ENCODE results near the gene RAD9A.

Gene RAD9A

DNA sequence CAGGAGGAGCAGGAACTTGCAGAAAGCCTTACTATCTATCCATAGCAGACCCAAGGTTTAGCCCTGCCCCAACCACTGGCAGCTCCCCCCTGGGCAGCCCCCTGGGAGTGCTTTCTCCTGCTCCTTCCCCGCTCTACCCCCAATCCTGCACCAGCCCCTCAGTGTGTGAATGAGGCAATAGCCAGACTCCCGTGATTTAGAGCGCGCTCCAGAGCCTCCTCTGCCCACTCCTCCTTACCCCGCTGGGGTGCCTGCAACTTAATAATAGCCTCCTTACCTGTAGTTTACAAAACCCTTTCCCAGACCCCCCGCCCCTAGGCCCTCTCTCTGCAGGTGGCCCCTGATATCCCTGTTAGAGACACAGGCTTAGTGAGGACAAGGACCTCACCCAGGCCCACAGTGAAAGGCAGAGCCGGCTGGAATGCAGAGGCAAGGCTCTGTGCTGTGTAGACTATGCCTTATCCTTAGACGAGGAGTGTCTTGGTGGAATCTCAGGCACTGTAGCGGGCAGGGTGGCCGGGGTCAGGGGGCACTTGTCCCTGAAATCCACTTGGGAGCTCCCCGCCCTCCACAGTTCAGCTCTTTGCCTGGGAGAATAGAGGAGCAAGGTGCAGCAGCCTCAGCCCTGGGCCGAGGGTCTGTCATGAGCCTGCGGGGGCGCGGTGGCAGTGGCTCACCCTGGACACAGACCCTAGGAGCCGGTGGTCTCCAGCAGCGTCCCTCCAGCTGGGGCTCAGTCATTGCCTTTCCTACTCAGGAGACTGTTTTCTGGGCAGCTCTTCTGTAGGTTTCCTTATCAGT, 19.4 kb downstream of the RAD9A start:
- TF ChIP-seq MYC (IDR thresholded peaks at IDR 0.05; ENCODE audit: low read depth, low read length) = no peak
- TF ChIP-seq, protein P1, sequence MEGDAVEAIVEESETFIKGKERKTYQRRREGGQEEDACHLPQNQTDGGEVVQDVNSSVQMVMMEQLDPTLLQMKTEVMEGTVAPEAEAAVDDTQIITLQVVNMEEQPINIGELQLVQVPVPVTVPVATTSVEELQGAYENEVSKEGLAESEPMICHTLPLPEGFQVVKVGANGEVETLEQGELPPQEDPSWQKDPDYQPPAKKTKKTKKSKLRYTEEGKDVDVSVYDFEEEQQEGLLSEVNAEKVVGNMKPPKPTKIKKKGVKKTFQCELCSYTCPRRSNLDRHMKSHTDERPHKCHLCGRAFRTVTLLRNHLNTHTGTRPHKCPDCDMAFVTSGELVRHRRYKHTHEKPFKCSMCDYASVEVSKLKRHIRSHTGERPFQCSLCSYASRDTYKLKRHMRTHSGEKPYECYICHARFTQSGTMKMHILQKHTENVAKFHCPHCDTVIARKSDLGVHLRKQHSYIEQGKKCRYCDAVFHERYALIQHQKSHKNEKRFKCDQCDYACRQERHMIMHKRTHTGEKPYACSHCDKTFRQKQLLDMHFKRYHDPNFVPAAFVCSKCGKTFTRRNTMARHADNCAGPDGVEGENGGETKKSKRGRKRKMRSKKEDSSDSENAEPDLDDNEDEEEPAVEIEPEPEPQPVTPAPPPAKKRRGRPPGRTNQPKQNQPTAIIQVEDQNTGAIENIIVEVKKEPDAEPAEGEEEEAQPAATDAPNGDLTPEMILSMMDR (IDR thresholded peaks at IDR 0.05; ENCODE audit: low read depth, low read length) = peak; percentile 29
- no peak overlapping the region for H3K4me3 ChIP-seq (ENCODE audit: low read depth, low read length)
- DNase-seq (ENCODE audit: low read depth) = no peak

- TF ChIP-seq, protein P1 (IDR thresholded peaks at IDR 0.05; ENCODE audit: low read depth, low read length) = no peak
- TF ChIP-seq POLR2A (IDR thresholded peaks at IDR 0.05; ENCODE audit: extremely low read depth, insufficient read length) (no peak), MYC (IDR thresholded peaks at IDR 0.05; ENCODE audit: low read depth, low read length) (no peak)
- TF ChIP-seq, protein P2, sequence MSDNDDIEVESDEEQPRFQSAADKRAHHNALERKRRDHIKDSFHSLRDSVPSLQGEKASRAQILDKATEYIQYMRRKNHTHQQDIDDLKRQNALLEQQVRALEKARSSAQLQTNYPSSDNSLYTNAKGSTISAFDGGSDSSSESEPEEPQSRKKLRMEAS (IDR thresholded peaks at IDR 0.05; ENCODE audit: low read depth, low read length) = no peak
- no peak for DNase-seq (ENCODE audit: low read depth)
- no peak overlapping the region for H3K4me3 ChIP-seq (ENCODE audit: low read depth, low read length)
Measured at GRCh38 chr11:67411785-67412152, 20.0 kb downstream of the RAD9A start.

DNA sequence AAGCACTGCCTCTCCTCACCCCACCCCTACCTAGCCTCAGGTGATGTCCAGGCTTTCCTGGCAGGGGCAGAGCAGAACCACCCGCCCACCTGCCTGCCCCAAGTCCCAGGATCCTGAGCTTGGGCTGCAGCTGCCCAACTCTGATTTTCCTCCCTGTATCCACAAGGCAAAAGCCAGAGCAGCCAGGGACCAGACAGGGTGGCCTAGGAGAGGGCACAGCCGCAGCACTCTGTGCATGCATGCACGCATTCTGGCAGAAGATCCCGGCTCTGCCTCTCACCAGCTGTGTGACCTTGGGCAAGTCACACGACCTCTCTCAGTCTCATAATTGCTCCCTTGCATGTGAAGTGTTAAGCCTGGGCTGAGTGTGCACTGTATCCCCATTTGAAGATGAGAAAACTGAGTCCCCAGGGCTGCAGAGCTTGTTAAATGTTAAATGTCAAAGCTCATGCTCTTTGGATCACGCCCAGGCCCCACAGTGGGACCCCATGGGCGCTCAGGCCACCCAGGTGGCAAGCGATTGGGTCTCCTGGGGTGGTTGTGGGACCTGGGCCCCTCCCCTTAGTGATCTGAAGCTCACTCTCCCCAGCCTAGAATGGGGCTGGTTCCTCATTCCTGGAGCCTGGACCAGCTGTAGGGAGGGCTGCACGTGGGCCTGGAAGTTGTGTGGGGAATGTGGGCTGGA, 20.9 kb downstream of the RAD9A start:
- H3K4me3 ChIP-seq (ENCODE audit: low read depth, low read length) = no peak overlapping the region
- DNase-seq (ENCODE audit: low read depth) = no peak
- TF ChIP-seq POLR2A (IDR thresholded peaks at IDR 0.05; ENCODE audit: extremely low read depth, insufficient read length) (no peak), MYC (IDR thresholded peaks at IDR 0.05; ENCODE audit: low read depth, low read length) (no peak)
- TF ChIP-seq, protein P2 (IDR thresholded peaks at IDR 0.05; ENCODE audit: low read depth, low read length) = no peak
- TF ChIP-seq, protein P1 (IDR thresholded peaks at IDR 0.05; ENCODE audit: low read depth, low read length) = no peak

DNA sequence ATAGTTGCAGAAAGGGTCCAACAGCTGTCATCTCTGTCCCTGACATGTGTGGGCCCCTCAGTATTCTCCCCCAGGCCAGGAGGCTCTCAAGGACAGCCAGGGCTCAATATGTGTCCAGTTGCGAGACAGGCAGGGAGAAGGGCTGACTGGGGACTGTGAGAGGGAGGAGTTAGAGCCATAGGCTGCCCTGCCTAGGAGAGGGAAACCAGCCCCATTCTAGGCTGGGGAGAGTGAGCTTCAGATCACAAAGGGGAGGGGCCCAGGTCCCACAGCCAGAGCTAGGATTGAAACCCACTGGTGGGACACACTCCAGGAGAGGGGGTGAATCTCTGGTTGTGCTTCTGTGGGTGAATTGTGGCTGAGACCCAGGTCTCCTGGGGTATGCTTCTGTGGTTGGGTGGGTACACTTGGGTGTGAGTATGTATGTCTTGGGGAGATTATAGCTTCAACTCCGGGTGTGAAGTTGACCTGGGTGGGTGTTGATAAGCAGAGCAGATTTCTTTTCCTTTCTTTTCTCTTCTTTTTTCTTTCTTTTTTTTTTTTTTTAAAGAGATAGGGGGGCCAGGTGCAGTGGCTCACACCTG, 21.6 kb downstream of the RAD9A start:
- TF ChIP-seq, protein P1 (IDR thresholded peaks at IDR 0.05; ENCODE audit: low read depth, low read length) = no peak
- TF ChIP-seq, protein P2 (IDR thresholded peaks at IDR 0.05; ENCODE audit: low read depth, low read length) = no peak
- no peak for TF ChIP-seq MYC (IDR thresholded peaks at IDR 0.05; ENCODE audit: low read depth, low read length)
- TF ChIP-seq POLR2A (IDR thresholded peaks at IDR 0.05; ENCODE audit: extremely low read depth, insufficient read length) = no peak
- H3K4me3 ChIP-seq (ENCODE audit: low read depth, low read length) = no peak overlapping the region
- peak; percentile 45 for DNase-seq (ENCODE audit: low read depth)

GRCh38 chr11:67415501-67416304, 23.9 kb downstream of the RAD9A start, which contains the start of gene CARNS1:
Gene CARNS1 (plus strand): TSS chr11:67415678. CDS start chr11:67416200, 522 bp downstream.
- no peak for DNase-seq (ENCODE audit: low read depth)
- no peak within 1 kb of the TSS for H3K4me3 ChIP-seq (ENCODE audit: low read depth, low read length)
- TF ChIP-seq, protein P1 (IDR thresholded peaks at IDR 0.05; ENCODE audit: low read depth, low read length) = no peak
- no peak for TF ChIP-seq POLR2A (IDR thresholded peaks at IDR 0.05; ENCODE audit: extremely low read depth, insufficient read length)
- TF ChIP-seq MYC (IDR thresholded peaks at IDR 0.05; ENCODE audit: low read depth, low read length) = no peak
- TF ChIP-seq, protein P2 (IDR thresholded peaks at IDR 0.05; ENCODE audit: low read depth, low read length) = no peak

Data from NB4 (cell line).